ENCODE measurements around the gene ZKSCAN5.

- TF ChIP-seq POLR2A (IDR thresholded peaks at IDR 0.05) = no peak
- no peak for TF ChIP-seq CTCF (IDR thresholded peaks at IDR 0.05)
- TF ChIP-seq POLR2AphosphoS5 (IDR thresholded peaks at IDR 0.05) = no peak
Measured at GRCh38 chr7:99557196-99557607, 52.7 kb downstream of the ZKSCAN5 start.
